Muscle of leg (tissue), 11 donors: Measurements from ENCODE around the gene ARPC1A. TPM values are rescaled to one million over a fixed set of nuclear protein-coding genes. Genes with fewer than 3 reads are reported as not detected.

Experiments
- DNase-seq: peaks from one replicate; pipeline ENCODE4 v3.0.0; 2013
- H3K27ac ChIP-seq: one replicate; pipeline ENCODE4 v1.5.1; 2013; ENCODE audit warnings: mild to moderate bottlenecking, low read length, control low read depth
- H3K27me3 ChIP-seq: one replicate; pipeline ENCODE4 v1.6.1; 2013; ENCODE audit warnings: low read length; ENCODE audit not compliant: control insufficient read depth, insufficient read depth
- H3K36me3 ChIP-seq: one replicate; pipeline ENCODE4 v1.6.1; 2013; ENCODE audit warnings: low read length; ENCODE audit not compliant: control insufficient read depth, insufficient read depth
- H3K4me1 ChIP-seq: one replicate; pipeline ENCODE4 v1.6.1; 2013; ENCODE audit warnings: low read length; ENCODE audit not compliant: control insufficient read depth, insufficient read depth
- H3K4me3 ChIP-seq: one replicate; pipeline ENCODE4 v1.5.1; 2013; ENCODE audit warnings: low read length, control low read depth
- H3K9me3 ChIP-seq: replicated peaks from 2 replicates; pipeline ENCODE4 v1.6.1; 2013; ENCODE audit warnings: low read depth, low read length; ENCODE audit not compliant: control insufficient read depth
- WGBS: methylation state at CpG from one replicate; pipeline ENCODE4 v1.1.5; 2013; ENCODE audit warnings: missing lambda C conversion rate; ENCODE audit not compliant: insufficient coverage; 5-methylcytosine and 5-hydroxymethylcytosine counted together
- polyA plus RNA-seq, 8 donors: library from polyadenylated mRNA; unstranded; fragments of 120-200 nt; gene quantifications; one replicate each; pipeline versions ENCODE4 v1.2.1 to v1.2.3, GENCODE V29; 2013; ENCODE audit warnings: inconsistent platforms in 1 of 8, low replicate concordance in 1 of 8; ENCODE audit not compliant: insufficient read length in 8 of 8, insufficient read depth in 1 of 8
- total RNA-seq: library from RNA; stranded (reverse); fragments of 120-200 nt; gene quantifications from one replicate; pipeline ENCODE4 v1.2.4, GENCODE V29; 2013

ARPC1A gene
- total and polyA plus RNA-seq, 9 donors: 54.6 to 90.3 (median 66.5) TPM

- WGBS: 82% methylated on average over 12 of the region's 14 CpGs
- Histone ChIP-seq H3K9me3 (no peaks in the 10 kb centered on the region), H3K27ac (no peak overlapping the region), H3K4me1 (peaks cover 17% of the 10 kb centered on the region), H3K36me3 (peaks cover 66% of the 10 kb centered on the region), H3K4me3 (no peak overlapping the region), H3K27me3 (no peaks in the 10 kb centered on the region)
- DNase-seq: no peak
These were observed 70.1 kb downstream of the ARPC1A start for GRCh38 chr7:99395616-99396327.

- WGBS: 72% methylated on average over 6 of the region's 21 CpGs
- Histone ChIP-seq H3K4me3 (no peak overlapping the region), H3K9me3 (no peaks in the 10 kb centered on the region), H3K4me1 (peaks cover 17% of the 10 kb centered on the region), H3K36me3 (peaks cover 64% of the 10 kb centered on the region), H3K27ac (no peak overlapping the region), H3K27me3 (no peaks in the 10 kb centered on the region)
- DNase-seq: no peak
These were observed 71.0 kb downstream of the ARPC1A start for GRCh38 chr7:99396418-99397296.

- H3K9me3 ChIP-seq: no peaks in the 10 kb centered on the region
- no peak overlapping the region for H3K27ac ChIP-seq
- 89% methylated on average over 15 of the region's 18 CpGs for WGBS
- DNase-seq: no peak
- H3K36me3 ChIP-seq: peaks cover 68% of the 10 kb centered on the region
- peaks cover 15% of the 10 kb centered on the region for H3K4me1 ChIP-seq
- no peak overlapping the region for H3K4me3 ChIP-seq
- no peaks in the 10 kb centered on the region for H3K27me3 ChIP-seq
These were observed 71.7 kb downstream of the ARPC1A start for GRCh38 chr7:99397297-99397983.

GRCh38 chr7:99398891-99399445, 73.3 kb downstream of the ARPC1A start:
- peaks cover 79% of the 10 kb centered on the region for H3K36me3 ChIP-seq
- peaks cover 1% of the 10 kb centered on the region for H3K4me1 ChIP-seq
- 94% methylated on average over 4 of the region's 5 CpGs for WGBS
- no peak for DNase-seq
- no peak overlapping the region for H3K27ac ChIP-seq
- no peaks in the 10 kb centered on the region for H3K27me3 ChIP-seq
- no peaks in the 10 kb centered on the region for H3K9me3 ChIP-seq
- no peak overlapping the region for H3K4me3 ChIP-seq

GRCh38 chr7:99399597-99399996, 73.9 kb downstream of the ARPC1A start:
- no peaks in the 10 kb centered on the region for H3K9me3 ChIP-seq
- no peak overlapping the region for H3K27ac ChIP-seq
- peaks cover 81% of the 10 kb centered on the region for H3K36me3 ChIP-seq
- H3K4me1 ChIP-seq: peaks cover 2% of the 10 kb centered on the region
- no peak overlapping the region for H3K4me3 ChIP-seq
- H3K27me3 ChIP-seq: no peaks in the 10 kb centered on the region
- DNase-seq: no peak
- 69% methylated on average over 4 of the region's 6 CpGs for WGBS

- H3K27ac ChIP-seq: no peak overlapping the region
- H3K36me3 ChIP-seq: peaks cover 64% of the 10 kb centered on the region
- no peaks in the 10 kb centered on the region for H3K9me3 ChIP-seq
- no peak for DNase-seq
- WGBS: 93% methylated on average over 2 of the region's 3 CpGs
- peaks cover 15% of the 10 kb centered on the region for H3K4me1 ChIP-seq
- H3K27me3 ChIP-seq: no peaks in the 10 kb centered on the region
- no peak overlapping the region for H3K4me3 ChIP-seq
These were observed 77.2 kb downstream of the ARPC1A start for GRCh38 chr7:99402854-99403253.

GRCh38 chr7:99403764-99404163, 78.1 kb downstream of the ARPC1A start:
- Histone ChIP-seq H3K27me3 (no peaks in the 10 kb centered on the region), H3K4me3 (no peak overlapping the region), H3K9me3 (no peaks in the 10 kb centered on the region), H3K4me1 (peaks cover 15% of the 10 kb centered on the region), H3K36me3 (peaks cover 55% of the 10 kb centered on the region), H3K27ac (no peak overlapping the region)
- no peak for DNase-seq
- 87% methylated on average over 5 of the region's 5 CpGs for WGBS

DNA sequence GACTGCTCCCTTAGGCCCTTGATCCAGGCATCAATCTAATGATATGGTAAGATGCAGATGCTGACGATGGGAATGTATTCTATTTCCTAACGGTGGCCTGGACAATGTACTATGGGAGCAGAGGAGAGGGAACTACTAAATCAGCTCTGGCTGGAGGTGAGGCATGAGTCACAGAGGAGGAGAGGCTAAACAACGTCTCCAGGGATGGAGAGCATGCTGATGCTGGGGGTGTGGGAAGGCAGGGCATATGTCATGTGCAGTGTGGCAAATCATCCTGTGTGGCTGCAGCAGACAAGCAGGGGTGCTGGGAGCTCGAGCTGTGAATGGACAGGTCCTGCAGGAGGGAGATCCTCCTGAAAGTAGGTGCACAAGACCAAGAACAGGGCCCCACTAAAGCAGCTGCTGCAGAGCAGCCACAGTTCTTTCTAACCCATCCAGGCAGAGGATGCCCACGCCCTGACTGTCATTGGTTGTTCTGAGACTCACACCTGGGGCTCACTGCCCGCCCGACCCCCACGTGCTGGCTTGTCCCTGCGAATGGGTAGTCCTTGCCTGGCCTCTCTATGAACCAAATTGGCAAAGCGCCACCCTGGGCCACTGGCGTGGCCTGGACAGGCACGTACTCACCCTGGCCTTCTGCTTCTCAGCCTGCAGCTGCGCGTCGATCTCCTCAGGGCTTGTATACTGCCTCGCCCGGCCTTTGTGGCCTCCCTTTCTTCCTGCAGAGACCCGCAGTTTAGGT, 78.7 kb downstream of the ARPC1A start:
- H3K4me1 ChIP-seq: peaks cover 16% of the 10 kb centered on the region
- no peak for DNase-seq
- H3K27me3 ChIP-seq: no peaks in the 10 kb centered on the region
- peaks cover 49% of the 10 kb centered on the region for H3K36me3 ChIP-seq
- 77% methylated on average over 18 of the region's 18 CpGs for WGBS
- no peak overlapping the region for H3K4me3 ChIP-seq
- H3K27ac ChIP-seq: no peak overlapping the region
- no peaks in the 10 kb centered on the region for H3K9me3 ChIP-seq

DNA sequence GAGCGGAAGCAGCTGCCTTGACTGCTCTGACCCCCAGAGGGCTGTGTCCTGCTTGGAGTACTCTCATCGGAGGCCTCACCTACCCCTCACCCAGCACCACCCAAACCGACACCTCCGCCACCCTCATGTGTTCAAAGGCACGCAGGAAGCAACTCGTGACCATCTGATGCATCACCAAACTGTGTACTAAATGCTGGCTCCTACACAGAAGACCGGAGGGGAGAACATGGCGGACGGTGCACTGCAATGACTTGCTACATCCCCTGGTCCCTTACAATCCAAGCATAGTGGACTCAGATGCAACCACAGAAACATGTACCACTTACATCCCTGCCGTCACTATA, 79.3 kb downstream of the ARPC1A start:
- no peaks in the 10 kb centered on the region for H3K27me3 ChIP-seq
- DNase-seq: no peak
- no peaks in the 10 kb centered on the region for H3K9me3 ChIP-seq
- H3K36me3 ChIP-seq: peaks cover 44% of the 10 kb centered on the region
- 88% methylated on average over 10 of the region's 10 CpGs for WGBS
- H3K4me1 ChIP-seq: peaks cover 21% of the 10 kb centered on the region
- no peak overlapping the region for H3K27ac ChIP-seq
- no peak overlapping the region for H3K4me3 ChIP-seq
